HG03064 (cell line): ENCODE measurements around the gene MYZAP.

Experiments
- ATAC-seq: cut with Tn5 transposase; IDR thresholded peaks from one replicate; pipeline ENCODE4 v1.9.1; 2021; ENCODE audit warnings: low read depth; ENCODE audit not compliant: unreplicated experiment

MYZAP gene

DNA sequence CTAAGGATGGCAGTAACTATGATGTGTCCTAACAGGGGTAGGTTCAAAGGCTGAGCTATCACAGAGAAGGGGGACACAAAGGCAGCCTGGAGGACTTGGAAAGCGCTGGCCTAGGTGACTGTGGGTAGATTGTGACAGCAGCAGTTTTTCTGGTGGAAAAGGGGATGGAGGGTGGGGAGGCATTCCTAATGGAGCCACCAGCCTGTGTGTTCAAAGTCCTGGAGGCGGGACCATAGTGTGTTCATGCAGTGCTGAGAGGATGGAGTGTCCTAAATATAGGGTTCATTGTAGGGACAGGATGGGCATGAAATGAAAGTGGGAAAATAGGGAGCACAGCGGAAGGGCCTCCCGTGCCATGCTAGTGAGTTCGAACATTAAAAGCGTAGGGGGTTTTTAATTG lies 63.3 kb downstream of the MYZAP start:
- no peak for ATAC-seq

DNA sequence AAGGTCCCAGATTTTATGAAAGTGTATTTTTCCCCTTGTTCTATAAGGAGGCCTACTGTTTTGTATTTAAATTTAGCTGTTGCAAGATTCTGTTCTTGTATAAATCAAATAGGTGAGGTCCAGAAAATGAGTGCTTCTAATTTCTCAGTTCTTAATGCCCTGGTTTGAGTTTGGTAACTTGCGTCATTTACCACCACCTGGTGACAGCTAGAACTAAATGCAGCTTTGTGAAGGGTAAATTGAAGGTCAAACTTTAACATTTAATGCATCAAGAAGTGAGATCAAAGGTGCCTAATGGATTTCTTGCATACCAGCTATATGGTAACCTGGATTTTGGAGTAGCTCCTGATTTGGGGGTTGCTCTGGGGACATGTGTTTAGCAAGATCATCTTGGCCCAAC lies 64.1 kb downstream of the MYZAP start:
- ATAC-seq, result no peak

- no peak for ATAC-seq
Observed at GRCh38 chr15:57656434-57656833, 64.7 kb downstream of the MYZAP start.

GRCh38 chr15:57657619-57658018 lies 65.9 kb downstream of the MYZAP start:
- no peak for ATAC-seq

DNA sequence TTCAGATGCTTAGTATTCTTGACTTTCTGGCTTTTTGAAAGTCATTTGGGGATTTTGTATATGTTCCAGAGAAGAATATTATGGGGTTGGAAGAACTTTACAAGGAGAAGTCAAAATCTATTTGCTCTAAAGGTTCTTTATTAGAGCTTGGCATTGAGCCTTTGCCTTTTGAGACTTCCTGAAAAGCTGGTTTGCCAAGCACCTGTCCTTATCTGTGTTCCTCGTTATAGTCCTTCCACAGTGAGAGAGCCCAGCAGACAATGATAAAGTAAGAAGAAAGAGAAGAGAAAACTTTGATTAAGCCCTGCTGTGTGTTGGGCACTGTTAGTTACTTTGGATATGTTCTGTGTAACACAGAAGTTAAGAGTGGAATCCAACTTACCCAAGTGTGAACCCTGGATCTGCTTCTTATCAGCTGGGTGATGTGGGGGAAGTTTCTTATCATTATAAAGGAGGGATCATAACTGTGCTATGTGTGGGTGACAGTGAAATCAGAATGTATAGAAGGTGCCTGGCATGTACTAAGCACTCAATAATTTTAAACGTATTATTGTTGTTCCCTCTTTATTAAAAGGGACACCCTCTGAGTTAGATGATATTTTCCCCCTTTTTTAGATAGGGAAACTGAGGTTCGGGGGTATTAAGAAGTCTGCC lies 70.5 kb downstream of the MYZAP start:
- no peak for ATAC-seq

DNA sequence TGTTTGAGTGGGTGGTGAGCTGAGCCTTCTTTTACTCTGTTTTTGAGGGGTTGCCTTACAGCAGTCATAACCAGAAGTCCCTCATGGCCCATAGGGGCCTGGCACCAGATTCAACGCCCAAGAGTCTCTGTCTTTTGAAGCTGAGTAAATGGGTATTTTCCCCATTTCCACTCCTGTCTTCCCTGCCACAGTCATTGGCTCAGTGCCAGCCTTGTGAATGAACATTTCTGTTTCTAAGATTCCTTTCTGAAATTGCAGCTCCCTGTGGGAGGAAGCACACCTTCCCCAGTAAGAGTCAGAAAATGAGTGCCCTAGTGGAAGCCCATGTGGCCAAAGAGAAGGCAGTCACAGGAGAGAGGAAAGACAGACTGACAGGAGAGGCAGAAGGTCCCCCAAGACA lies 71.1 kb downstream of the MYZAP start:
- ATAC-seq, result no peak

DNA sequence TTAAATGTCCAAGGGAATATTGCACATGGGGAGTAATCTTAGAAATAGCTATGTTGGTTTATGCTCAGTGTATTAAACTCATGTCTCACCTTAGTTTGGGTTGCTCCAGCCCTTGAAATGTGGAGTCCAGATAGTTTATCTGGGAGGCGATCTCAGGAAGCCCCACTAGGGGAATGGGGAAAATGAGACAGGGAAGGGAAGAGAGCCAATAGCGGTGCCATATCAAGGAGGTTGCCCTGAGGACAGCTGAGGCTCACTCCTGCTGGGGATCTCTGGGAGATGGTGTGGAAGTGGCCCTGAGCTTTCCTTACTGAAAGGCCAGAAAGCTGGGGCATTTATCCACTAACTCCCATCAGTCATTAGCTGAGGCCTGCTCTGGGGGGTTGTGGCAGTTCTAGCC lies 71.6 kb downstream of the MYZAP start:
- ATAC-seq, result no peak

- ATAC-seq, result no peak
Observed at GRCh38 chr15:57665194-57665593, 73.5 kb downstream of the MYZAP start.

- no peak for ATAC-seq
Observed at GRCh38 chr15:57665939-57666338, 74.2 kb downstream of the MYZAP start.

- no peak for ATAC-seq
Observed at GRCh38 chr15:57667171-57667849, 75.6 kb downstream of the MYZAP start.

- ATAC-seq, result no peak
Observed at GRCh38 chr15:57668016-57668415, 76.3 kb downstream of the MYZAP start.

- ATAC-seq, result no peak
Observed at GRCh38 chr15:57671636-57672035, 79.9 kb downstream of the MYZAP start.

DNA sequence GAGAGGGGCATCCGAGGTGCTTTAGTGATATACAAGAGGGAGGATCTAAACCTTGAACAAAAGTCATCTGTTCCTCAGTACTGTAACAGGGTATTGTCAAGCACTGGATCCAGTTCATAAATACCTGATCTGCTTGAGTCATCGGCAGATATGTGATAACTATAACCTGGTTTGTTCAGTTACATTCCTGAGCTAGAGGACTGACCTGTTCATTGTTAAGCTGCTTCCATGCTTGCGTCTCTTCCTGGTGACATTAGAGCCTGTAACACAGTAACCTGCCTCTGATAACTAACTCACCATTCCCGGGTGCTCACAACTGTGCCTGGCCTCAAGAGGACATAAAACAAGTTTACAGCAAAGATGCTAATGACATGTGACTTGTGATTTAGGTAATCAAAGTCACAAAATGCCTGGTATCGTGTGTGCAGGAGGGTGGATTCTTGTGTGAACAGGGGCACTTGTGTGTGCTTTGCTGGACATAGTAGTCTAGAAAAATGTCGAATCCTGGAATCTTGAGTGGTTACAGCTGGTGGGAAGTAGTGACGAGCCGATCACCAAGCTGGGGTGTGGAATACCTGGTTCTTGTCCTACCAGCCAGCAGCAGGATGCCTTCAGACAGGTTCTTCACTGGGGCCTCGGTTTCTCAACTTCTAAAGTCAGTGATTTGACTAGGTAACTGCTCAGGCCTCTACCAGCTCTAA lies 83.9 kb downstream of the MYZAP start:
- no peak for ATAC-seq

DNA sequence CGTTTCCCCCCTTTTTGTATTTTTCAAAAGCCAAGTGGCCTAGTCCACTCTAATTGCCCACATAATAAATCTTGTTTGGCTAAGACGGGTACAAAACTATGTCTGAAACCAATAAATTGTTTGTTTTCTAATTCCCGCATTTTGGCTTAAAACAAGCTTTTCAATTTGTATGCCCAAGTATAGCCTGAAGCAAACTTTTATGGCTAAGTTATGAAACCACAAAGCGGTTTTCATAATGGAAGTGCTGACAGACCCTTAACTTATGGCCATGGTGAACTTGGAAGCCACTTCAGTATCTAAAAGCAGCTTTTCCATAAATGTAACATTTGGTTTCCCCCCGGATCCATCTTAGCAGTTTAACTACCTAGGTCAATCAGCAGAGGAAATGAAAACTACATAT lies 84.9 kb downstream of the MYZAP start:
- ATAC-seq, result no peak

DNA sequence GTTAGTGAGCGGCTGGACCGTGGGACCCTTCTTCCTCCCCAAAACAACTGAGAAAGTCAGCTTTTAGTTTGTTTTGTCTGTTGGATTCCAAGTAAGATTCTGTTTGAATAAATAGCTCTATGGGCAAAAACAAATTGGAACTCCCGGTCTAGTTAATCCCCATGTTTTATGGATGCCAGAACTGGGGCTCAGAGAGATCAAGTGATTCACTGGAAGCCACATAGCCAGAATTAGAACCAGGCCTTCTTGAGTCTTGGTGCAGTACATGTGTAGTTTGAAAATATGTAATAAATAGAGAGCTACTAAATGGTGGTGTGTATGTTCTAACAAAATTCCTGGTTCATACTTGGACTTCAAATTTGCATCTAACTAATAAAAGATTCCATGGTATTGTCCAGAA lies 85.5 kb downstream of the MYZAP start:
- ATAC-seq, result no peak

GRCh38 chr15:57680021-57680420 lies 88.3 kb downstream of the MYZAP start:
- no peak for ATAC-seq

DNA sequence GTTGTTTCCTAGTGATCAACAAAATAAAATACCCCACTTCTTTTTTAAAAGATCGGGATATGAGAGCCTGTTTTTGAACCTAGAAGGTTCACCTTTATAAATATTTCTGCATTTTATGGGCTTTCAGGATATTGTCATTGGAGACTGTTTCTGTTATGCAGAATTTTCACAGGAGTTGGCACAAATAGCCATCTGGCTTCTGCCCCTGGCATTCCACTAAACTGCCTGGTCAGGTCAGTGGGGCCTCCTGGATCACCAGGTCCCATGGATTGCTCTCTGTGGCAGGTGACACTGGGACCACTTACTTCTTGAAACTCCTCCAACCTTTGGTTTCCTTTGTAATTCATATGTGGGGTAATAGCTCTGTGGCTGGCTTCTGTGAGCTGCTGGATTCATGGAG lies 89.3 kb downstream of the MYZAP start:
- ATAC-seq, result no peak

DNA sequence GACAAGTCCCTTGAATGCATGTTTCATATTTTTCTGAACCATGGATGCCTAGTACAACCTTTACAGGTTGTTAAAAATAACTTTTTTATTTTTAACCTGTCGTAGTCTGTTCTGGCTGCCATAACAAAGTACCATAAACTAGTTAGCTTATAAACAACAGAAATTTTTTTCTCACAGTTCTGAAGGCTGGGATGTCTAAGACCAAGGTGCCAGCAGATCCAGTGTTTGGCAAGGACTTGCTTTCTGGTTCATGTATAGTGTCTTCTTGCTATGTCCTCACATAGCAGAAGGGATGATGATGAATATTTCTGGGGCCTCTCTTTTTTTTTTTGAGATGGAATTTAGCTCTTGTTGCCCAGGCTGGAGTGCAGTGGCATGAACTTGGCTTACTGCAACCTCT lies 91.8 kb downstream of the MYZAP start:
- no peak for ATAC-seq

- no peak for ATAC-seq
Observed at GRCh38 chr15:57684491-57685151, 92.9 kb downstream of the MYZAP start.

DNA sequence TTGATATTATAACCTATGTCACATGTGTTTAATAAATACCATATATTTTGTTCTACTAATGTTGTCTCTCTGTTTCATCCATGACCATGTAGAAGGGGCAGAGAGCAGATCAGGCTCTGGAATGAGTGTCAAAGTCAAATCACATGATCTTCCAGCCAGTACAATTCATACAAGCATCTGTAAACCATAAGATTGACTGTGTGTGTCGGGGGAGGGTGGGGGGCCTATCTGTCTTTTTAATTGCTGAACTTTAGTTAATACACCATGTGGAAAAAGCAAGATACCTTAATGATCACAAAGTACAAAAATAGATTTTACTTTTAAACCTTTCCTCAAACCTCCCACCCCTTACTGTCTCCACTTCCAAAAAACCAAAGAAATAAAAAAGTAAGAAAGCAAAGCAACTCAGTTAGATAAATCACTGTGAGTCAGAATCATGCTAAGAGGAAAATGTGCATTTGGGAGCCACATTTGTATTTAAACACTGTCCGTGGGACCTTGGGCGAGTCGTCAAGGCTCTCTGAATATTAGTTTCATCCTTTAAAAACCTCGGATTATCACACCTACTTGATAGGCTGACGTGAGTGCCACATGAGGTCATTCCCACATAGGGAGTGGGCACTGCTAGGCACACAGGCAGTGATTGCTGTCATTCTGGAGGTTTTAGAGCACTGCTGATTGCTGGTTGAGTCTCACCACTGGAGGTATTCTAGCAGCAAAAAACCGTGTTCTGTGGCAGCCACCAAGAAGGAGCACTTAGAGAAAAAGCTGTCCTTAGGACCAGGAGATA lies 93.8 kb downstream of the MYZAP start:
- no peak for ATAC-seq

GRCh38 chr15:57686657-57687056 lies 95.0 kb downstream of the MYZAP start:
- no peak for ATAC-seq
